IPS-NIHi7 (cell line): ENCODE data around the gene SNRPN.
"Not testable (repeated sequence)": the region's sequence is repeated elsewhere in the genome, so short reads cannot be mapped to it uniquely, and the experiment has no call there.

Source experiments
- DNase-seq: peaks from one replicate; pipeline ENCODE4 v3.0.0; 2012; ENCODE audit warnings: mixed read lengths; ENCODE audit errors: extremely low spot score

Gene SNRPN

GRCh38 chr15:24954783-24955530, at the start of gene SNRPN, which contains the start of gene SNURF:
SNRPN (plus strand) TSS chr15:24954987; CDS start chr15:24974454, 19,467 bp downstream.
SNURF (plus strand) TSS chr15:24954987; CDS start chr15:24955049, 62 bp downstream.
- DNase-seq: peak; percentile 65

- no peak for DNase-seq
Measured at GRCh38 chr15:24916305-24917009, 38.3 kb upstream of the SNRPN start.

- no peak for DNase-seq
Measured at GRCh38 chr15:24917431-24917830, 37.4 kb upstream of the SNRPN start.

GRCh38 chr15:24919446-24919845, 35.3 kb upstream of the SNRPN start:
- no peak for DNase-seq

- DNase-seq: not testable (repeated sequence)
Measured at GRCh38 chr15:24922781-24923180, 32.0 kb upstream of the SNRPN start.

- DNase-seq: no peak
Measured at GRCh38 chr15:24924153-24924552, 30.6 kb upstream of the SNRPN start.

GRCh38 chr15:24924621-24925020, 30.2 kb upstream of the SNRPN start:
- no peak for DNase-seq

GRCh38 chr15:24931874-24932732, 22.7 kb upstream of the SNRPN start:
- not testable (repeated sequence) for DNase-seq

GRCh38 chr15:24933716-24934115, 21.1 kb upstream of the SNRPN start:
- no peak for DNase-seq

GRCh38 chr15:24938224-24938623, 16.6 kb upstream of the SNRPN start:
- DNase-seq: not testable (repeated sequence)

GRCh38 chr15:24940236-24940635, 14.6 kb upstream of the SNRPN start:
- DNase-seq: no peak

GRCh38 chr15:24943361-24943760, 11.4 kb upstream of the SNRPN start:
- no peak for DNase-seq

- no peak for DNase-seq
Measured at GRCh38 chr15:24944954-24945353, 9.8 kb upstream of the SNRPN start.

- DNase-seq: no peak
Measured at GRCh38 chr15:24945711-24946110, 9.1 kb upstream of the SNRPN start.

GRCh38 chr15:24948495-24948894, 6.3 kb upstream of the SNRPN start:
- DNase-seq: no peak

GRCh38 chr15:24955531-24955921, 739 bp downstream of the SNRPN start:
- DNase-seq: no peak

GRCh38 chr15:24956111-24956838, 1.5 kb downstream of the SNRPN start:
- peak; percentile 42 for DNase-seq

GRCh38 chr15:24957691-24958090, 2.9 kb downstream of the SNRPN start:
- no peak for DNase-seq

- DNase-seq: no peak
Measured at GRCh38 chr15:24961967-24962366, 7.2 kb downstream of the SNRPN start.

GRCh38 chr15:24962880-24963279, 8.1 kb downstream of the SNRPN start:
- no peak for DNase-seq

- DNase-seq: no peak
Measured at GRCh38 chr15:24966364-24967103, 11.7 kb downstream of the SNRPN start.
